Common myeloid progenitor, CD34-positive (primary cell): ENCODE measurements around the gene DLG5.

Source experiments
- CTCF ChIA-PET: fragments of 350-600 bp; sonication (Branson Sonifier 250); formaldehyde crosslinking; loops from one replicate; lab custom pipeline; 2021; ENCODE audit warnings: antibody characterized with exemption; lab: Charles Lee
- POLR2A ChIA-PET: fragments of 350-600 bp; sonication (Branson Sonifier 250); formaldehyde crosslinking; loops from one replicate; lab custom pipeline; 2021; ENCODE audit warnings: antibody characterized with exemption; lab: Charles Lee
- DNase-seq, 3 donors: peaks; one replicate each; pipeline versions ENCODE4 v3.0.0 to v3.0.0-alpha.2; 2013
- H3K27ac ChIP-seq, 2 experiments: 1 replicate in 1 of 2; 2 replicates in 1 of 2; pipeline ENCODE4 v1.7.0; 2013; ENCODE audit warnings: inconsistent platforms in 2 of 2, low read length in 2 of 2, mild to moderate bottlenecking in 2 of 2, low read depth in 1 of 2, moderate library complexity in 1 of 2; ENCODE audit not compliant: severe bottlenecking in 2 of 2, insufficient read depth in 1 of 2, poor library complexity in 1 of 2
- H3K27me3 ChIP-seq, 5 experiments: replicated peaks in 2 of 5; 1 replicate in 3 of 5; 2 replicates in 2 of 5; pipeline versions ENCODE4 v1.6.1 to v1.7.0; 2013; ENCODE audit warnings: low read length in 4 of 5, mild to moderate bottlenecking in 2 of 5, moderate library complexity in 2 of 5, inconsistent platforms in 1 of 5; ENCODE audit not compliant: insufficient read depth in 5 of 5, control insufficient read depth in 4 of 5
- H3K36me3 ChIP-seq, 4 experiments: 1 replicate in 2 of 4; 2 replicates in 2 of 4; pipeline versions ENCODE4 v1.6.1 to v1.7.0; 2013; ENCODE audit warnings: low read length in 3 of 4, control low read depth in 1 of 4, mild to moderate bottlenecking in 1 of 4; ENCODE audit not compliant: control insufficient read depth in 4 of 4, insufficient read depth in 4 of 4
- H3K4me1 ChIP-seq, 4 experiments: 1 replicate in 3 of 4; 2 replicates in 1 of 4; pipeline versions ENCODE4 v1.6.1 to v1.7.1; 2013; ENCODE audit warnings: low read length in 3 of 4, mild to moderate bottlenecking in 3 of 4, control low read depth in 1 of 4, inconsistent platforms in 1 of 4, moderate library complexity in 1 of 4; ENCODE audit not compliant: control insufficient read depth in 4 of 4, insufficient read depth in 4 of 4; ENCODE audit errors: control extremely low read depth in 1 of 4
- H3K4me3 ChIP-seq, 7 experiments: 1 replicate in 4 of 7; 2 replicates in 3 of 7; pipeline versions ENCODE4 v1.5.1 to v1.7.0; 2013; ENCODE audit warnings: mild to moderate bottlenecking in 7 of 7, low read length in 6 of 7, moderate library complexity in 6 of 7, inconsistent platforms in 2 of 7, low read depth in 2 of 7, control low read depth in 1 of 7; ENCODE audit not compliant: insufficient read depth in 4 of 7, control insufficient read depth in 1 of 7; ENCODE audit errors: extremely low read depth in 1 of 7
- H3K9me3 ChIP-seq, 5 experiments: 1 replicate in 4 of 5; 2 replicates in 1 of 5; pipeline versions ENCODE4 v1.6.1 to v1.7.1; 2013; ENCODE audit warnings: low read length in 4 of 5, mild to moderate bottlenecking in 2 of 5, inconsistent platforms in 1 of 5, low read depth in 1 of 5, moderate library complexity in 1 of 5; ENCODE audit not compliant: control insufficient read depth in 4 of 5, insufficient read depth in 2 of 5; ENCODE audit errors: control extremely low read depth in 1 of 5
- WGBS: methylation state at CpG from one replicate; pipeline ENCODE4 v1.1.5; 2013; ENCODE audit not compliant: insufficient coverage; 5-methylcytosine and 5-hydroxymethylcytosine counted together

DLG5 gene

GRCh38 chr10:77922566-77923179 is 3.9 kb downstream of the DLG5 start:
- Histone ChIP-seq H3K27me3 (peaks cover 8 to 28% (median 21%) of the 10 kb centered on the region in 5 experiments), H3K36me3 (no peaks in the 10 kb centered on the region), H3K27ac (no peak overlapping the region), H3K4me3 (no peak overlapping the region), H3K9me3 (no peaks in the 10 kb centered on the region), H3K4me1 (peaks cover 0 to 20% (median 18%) of the 10 kb centered on the region in 4 experiments)
- DNase-seq: no peak
- ChIA-PET POLR2A (no interaction called here), CTCF (no interaction called here)
- 86% methylated on average over 5 of the region's 8 CpGs for WGBS

GRCh38 chr10:77922055-77922454 is 4.5 kb downstream of the DLG5 start:
- H3K9me3 ChIP-seq: no peaks in the 10 kb centered on the region
- DNase-seq: no peak
- ChIA-PET CTCF (no interaction called here), POLR2A (no interaction called here)
- H3K36me3 ChIP-seq: no peaks in the 10 kb centered on the region
- H3K4me1 ChIP-seq: peaks cover 0 to 14% (median 13%) of the 10 kb centered on the region in 4 experiments
- no peak overlapping the region for H3K4me3 ChIP-seq
- 95% methylated on average over 3 of the region's 5 CpGs for WGBS
- no peak overlapping the region for H3K27ac ChIP-seq
- H3K27me3 ChIP-seq: peaks cover 6 to 22% (median 15%) of the 10 kb centered on the region in 5 experiments

GRCh38 chr10:77921395-77921794 is 5.2 kb downstream of the DLG5 start:
- Histone ChIP-seq H3K36me3 (no peaks in the 10 kb centered on the region), H3K27me3 (peaks cover 6 to 18% (median 14%) of the 10 kb centered on the region in 5 experiments), H3K4me1 (peaks cover 0 to 13% (median 12%) of the 10 kb centered on the region in 4 experiments), H3K27ac (no peak overlapping the region), H3K9me3 (no peaks in the 10 kb centered on the region), H3K4me3 (no peak overlapping the region)
- CTCF ChIA-PET: no interaction called here
- WGBS: 94% methylated on average over 6 of the region's 7 CpGs
- DNase-seq: no peak
- POLR2A ChIA-PET: no interaction called here

- 80% methylated on average over 4 of the region's 4 CpGs for WGBS
- Histone ChIP-seq H3K9me3 (no peaks in the 10 kb centered on the region), H3K36me3 (no peaks in the 10 kb centered on the region), H3K4me1 (peaks cover 0 to 6% (median 4%) of the 10 kb centered on the region in 4 experiments), H3K4me3 (no peak overlapping the region), H3K27me3 (peaks cover 5 to 11% (median 10%) of the 10 kb centered on the region in 5 experiments), H3K27ac (no peak overlapping the region)
- no peak for DNase-seq
- CTCF ChIA-PET: no interaction called here
- POLR2A ChIA-PET: no interaction called here
Observed at GRCh38 chr10:77920495-77920894, 6.1 kb downstream of the DLG5 start.

GRCh38 chr10:77919713-77920108 is 6.8 kb downstream of the DLG5 start:
- Histone ChIP-seq H3K4me3 (no peak overlapping the region), H3K27me3 (peaks cover 0 to 5% (median 3%) of the 10 kb centered on the region in 5 experiments), H3K4me1 (no peaks in the 10 kb centered on the region), H3K27ac (no peak overlapping the region), H3K36me3 (no peaks in the 10 kb centered on the region), H3K9me3 (no peaks in the 10 kb centered on the region)
- ChIA-PET CTCF (no interaction called here), POLR2A (no interaction called here)
- 100% methylated on average over 1 of the region's 4 CpGs for WGBS
- DNase-seq: no peak

- DNase-seq: no peak
- WGBS: 97% methylated on average over 5 of the region's 10 CpGs
- POLR2A ChIA-PET: no interaction called here
Observed at GRCh38 chr10:77915319-77916105, 11.0 kb downstream of the DLG5 start.

GRCh38 chr10:77913090-77913489 is 13.5 kb downstream of the DLG5 start:
- ChIA-PET POLR2A (no interaction called here), CTCF (interaction anchor here (1.1 kb wide), 1 partner anchor 17 kb away, joined by 3 read pairs; no protein-coding TSS in a partner anchor)
- 83% methylated on average over 3 of the region's 4 CpGs for WGBS

More at GRCh38 chr10:77915319-77916105, 11.0 kb downstream of the DLG5 start:
- H3K4me1 ChIP-seq: peaks cover 0 to 2% (median under 1%) of the 10 kb centered on the region in 4 experiments
- H3K9me3 ChIP-seq: no peaks in the 10 kb centered on the region
- no peaks in the 10 kb centered on the region for H3K36me3 ChIP-seq
- CTCF ChIA-PET: no interaction called here
- no peak overlapping the region for H3K4me3 ChIP-seq
- no peaks in the 10 kb centered on the region for H3K27me3 ChIP-seq
- H3K27ac ChIP-seq: no peak overlapping the region

More at GRCh38 chr10:77913090-77913489, 13.5 kb downstream of the DLG5 start:
- DNase-seq: no peak
- Histone ChIP-seq H3K27me3 (no peaks in the 10 kb centered on the region), H3K27ac (no peak overlapping the region), H3K9me3 (no peaks in the 10 kb centered on the region), H3K4me3 (no peak overlapping the region), H3K36me3 (no peaks in the 10 kb centered on the region), H3K4me1 (peaks cover 0 to 16% (median 4%) of the 10 kb centered on the region in 4 experiments)
